ENCODE measurements around the gene MPRIP. TPM values are rescaled to one million over a fixed set of nuclear protein-coding genes. Genes with fewer than 3 reads are reported as not detected.

MPRIP gene
- total RNA-seq, 1 experiment from 2014 or later: 258 TPM

- TF ChIP-seq REST (IDR thresholded peaks at IDR 0.05; ENCODE audit: low read depth): no peak
- TF ChIP-seq SP1 (IDR thresholded peaks at IDR 0.05; ENCODE audit: low read depth): no peak
These were observed 172.6 kb downstream of the MPRIP start (continued) for GRCh38 chr17:17214646-17215436.

GRCh38 chr17:17215575-17215974, 173.3 kb downstream of the MPRIP start:
- ChIA-PET CTCF (no interaction called here), POLR2A (no interaction called here), RAD21 (ENCODE audit: low non-redundant PET in 1 of 2, low total read pairs in 2 of 2, uncharacterized antibody in 2 of 2, unreplicated experiment in 2 of 2) (no interaction called here)
- intact Hi-C loops (cut with micrococcal nuclease): no loop called here
- H3K9ac ChIP-seq (ENCODE audit: low read length): no peak overlapping the region
- H3K9me2 ChIP-seq (ENCODE audit: insufficient read depth): no peaks in the 10 kb centered on the region
- H3K79me2 ChIP-seq (ENCODE audit: insufficient read depth, low read length): no peaks in the 10 kb centered on the region
- H3K4me1 ChIP-seq (ENCODE audit: control insufficient read depth in 1 of 2, insufficient read depth in 2 of 2, low read length in 2 of 2): no peaks in the 10 kb centered on the region
- DNase-seq (ENCODE audit: low read depth, low spot score) (no peak), ATAC-seq (no peak)
- H4K20me1 ChIP-seq (ENCODE audit: insufficient read depth): no peaks in the 10 kb centered on the region
- no peak overlapping the region for H3K4me2 ChIP-seq (ENCODE audit: low read length)
- no peak overlapping the region for H2AFZ ChIP-seq (ENCODE audit: low read depth, low read length, poor library complexity, severe bottlenecking)
- H3K9me3 ChIP-seq (ENCODE audit: control insufficient read depth in 1 of 2, insufficient read depth in 1 of 2, low read depth in 1 of 2, low read length in 2 of 2): no peaks in the 10 kb centered on the region
- H3K36me3 ChIP-seq (ENCODE audit: control insufficient read depth in 1 of 2, insufficient read depth in 2 of 2, low read length in 2 of 2): peaks cover 6 to 33% of the 10 kb centered on the region in 2 experiments; a peak in 3 of 4 replicates
- no peak overlapping the region for H3K4me3 ChIP-seq (replicated peaks in 1 of 2; ENCODE audit: low read depth in 1 of 2, low read length in 2 of 2)
- no peak overlapping the region for H3K27ac ChIP-seq (ENCODE audit: low read depth, low read length)
- H3K27me3 ChIP-seq (ENCODE audit: insufficient read depth, low read length): no peaks in the 10 kb centered on the region
- no peak for TF ChIP-seq FOSL1 (IDR thresholded peaks at IDR 0.05; ENCODE audit: low read depth)
- no TSS peak for BruUV-seq (replicated peaks)
